Thyroid gland (tissue), 4 donors: ENCODE data around the gene PAAF1.

Experiments used
- POLR2A ChIP-seq, 2 donors: fragments of 450-650 bp; IDR thresholded peaks; one replicate each; pipeline ENCODE4 v1.6.1; 2017; ENCODE audit warnings: antibody characterized with exemption in 2 of 2, mild to moderate bottlenecking in 2 of 2, moderate library complexity in 1 of 2
- TF ChIP-seq, protein P1 (sequence below), 6 experiments: fragments of 200-600 bp in 3 of 6; fragments of 450-650 bp in 3 of 6; sonication (generic) in 3 of 6; IDR thresholded peaks; one replicate each; pipeline ENCODE4 v1.5.1; 2016 to 2019; ENCODE audit warnings: antibody characterized with exemption in 6 of 6, mild to moderate bottlenecking in 2 of 6, inconsistent platforms in 1 of 6, moderate library complexity in 1 of 6

GRCh38 chr11:73965076-73965763, 88.4 kb downstream of the PAAF1 start:
- TF ChIP-seq, protein P1, sequence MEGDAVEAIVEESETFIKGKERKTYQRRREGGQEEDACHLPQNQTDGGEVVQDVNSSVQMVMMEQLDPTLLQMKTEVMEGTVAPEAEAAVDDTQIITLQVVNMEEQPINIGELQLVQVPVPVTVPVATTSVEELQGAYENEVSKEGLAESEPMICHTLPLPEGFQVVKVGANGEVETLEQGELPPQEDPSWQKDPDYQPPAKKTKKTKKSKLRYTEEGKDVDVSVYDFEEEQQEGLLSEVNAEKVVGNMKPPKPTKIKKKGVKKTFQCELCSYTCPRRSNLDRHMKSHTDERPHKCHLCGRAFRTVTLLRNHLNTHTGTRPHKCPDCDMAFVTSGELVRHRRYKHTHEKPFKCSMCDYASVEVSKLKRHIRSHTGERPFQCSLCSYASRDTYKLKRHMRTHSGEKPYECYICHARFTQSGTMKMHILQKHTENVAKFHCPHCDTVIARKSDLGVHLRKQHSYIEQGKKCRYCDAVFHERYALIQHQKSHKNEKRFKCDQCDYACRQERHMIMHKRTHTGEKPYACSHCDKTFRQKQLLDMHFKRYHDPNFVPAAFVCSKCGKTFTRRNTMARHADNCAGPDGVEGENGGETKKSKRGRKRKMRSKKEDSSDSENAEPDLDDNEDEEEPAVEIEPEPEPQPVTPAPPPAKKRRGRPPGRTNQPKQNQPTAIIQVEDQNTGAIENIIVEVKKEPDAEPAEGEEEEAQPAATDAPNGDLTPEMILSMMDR (IDR thresholded peaks at IDR 0.05), result no peak
- TF ChIP-seq POLR2A (IDR thresholded peaks at IDR 0.05), result no peak
